Measurements from ENCODE around the gene DNAH1.

Gene DNAH1

DNA sequence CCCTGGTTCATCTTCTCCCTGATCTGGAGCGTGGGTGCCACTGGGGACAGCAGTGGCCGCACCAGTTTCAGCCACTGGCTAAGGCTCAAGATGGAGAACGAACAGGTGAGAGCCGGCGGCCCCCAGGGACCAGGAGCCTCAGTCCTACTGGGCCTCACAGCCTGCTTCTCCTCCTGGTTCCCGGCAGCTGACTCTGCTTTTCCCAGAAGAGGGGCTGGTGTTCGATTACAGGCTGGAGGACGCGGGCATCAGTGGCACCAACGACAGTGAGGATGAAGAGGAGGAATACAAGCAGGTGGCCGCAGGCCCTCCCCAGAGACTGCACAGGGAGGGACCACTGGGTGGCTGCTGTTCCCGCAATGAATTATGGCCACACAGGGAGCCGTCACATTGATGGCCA lies 54.4 kb downstream of the DNAH1 start:
- DNase-seq: no peak
- in situ Hi-C loops (cut with HindIII; ENCODE audit: low pct_ligation_motif_present, low pct_unique_long_range_greater_than_20kb, low sequenced_read_pairs): no loop called here

DNA sequence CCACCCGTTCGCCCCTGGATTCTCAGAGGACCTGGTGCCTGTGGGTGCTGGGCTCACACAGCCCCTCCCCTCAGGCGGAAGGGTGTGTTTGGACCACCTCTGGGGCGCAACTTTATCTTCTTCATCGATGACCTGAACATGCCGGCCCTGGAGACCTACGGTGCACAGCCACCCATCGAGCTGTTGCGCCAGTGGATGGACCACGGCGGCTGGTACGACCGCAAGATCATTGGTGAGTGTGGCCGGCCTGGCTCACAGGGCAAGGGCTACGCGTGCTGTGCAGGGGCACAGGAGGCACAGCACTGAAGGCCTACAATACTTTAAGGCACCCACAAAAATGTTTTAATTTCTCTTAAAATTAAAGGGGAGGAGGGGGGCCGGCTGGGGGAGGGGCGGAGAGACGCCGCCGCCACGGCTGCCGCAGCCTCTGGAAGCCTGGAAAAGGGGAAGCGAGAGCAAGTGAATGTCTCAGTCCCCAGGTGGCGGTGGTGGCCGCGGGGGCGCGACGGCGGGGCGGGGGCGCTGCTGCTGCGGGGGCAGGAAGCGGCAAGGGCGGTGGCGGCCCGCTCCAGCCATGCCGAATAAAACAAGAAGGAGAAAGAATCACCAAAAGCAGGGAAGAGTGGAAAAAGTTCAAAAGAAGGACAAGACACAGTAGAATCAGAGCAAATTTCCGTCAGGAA lies 56.8 kb downstream of the DNAH1 start:
- in situ Hi-C loops (cut with HindIII; ENCODE audit: low pct_ligation_motif_present, low pct_unique_long_range_greater_than_20kb, low sequenced_read_pairs): no loop called here
- DNase-seq: no peak

DNA sequence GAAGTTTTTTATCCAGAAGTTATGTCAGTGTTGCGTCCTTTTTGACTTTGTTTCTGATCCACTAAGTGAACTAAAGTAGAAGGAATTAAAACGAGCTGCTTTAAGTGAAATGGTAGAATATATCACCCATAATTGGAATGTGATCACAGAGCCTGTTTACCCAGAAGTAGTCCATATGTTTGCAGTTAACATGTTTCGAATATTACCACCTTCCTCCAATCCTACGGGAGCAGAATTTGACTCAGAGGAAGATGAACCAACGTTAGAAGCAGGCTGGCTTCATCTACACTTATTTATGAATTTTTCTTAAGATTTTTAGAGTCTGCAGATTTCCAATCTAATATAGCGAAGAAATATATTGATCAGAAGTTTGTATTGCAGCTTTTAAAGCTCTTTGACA lies 57.6 kb downstream of the DNAH1 start:
- in situ Hi-C loops (cut with HindIII; ENCODE audit: low pct_ligation_motif_present, low pct_unique_long_range_greater_than_20kb, low sequenced_read_pairs): no loop called here
- DNase-seq: no peak

DNA sequence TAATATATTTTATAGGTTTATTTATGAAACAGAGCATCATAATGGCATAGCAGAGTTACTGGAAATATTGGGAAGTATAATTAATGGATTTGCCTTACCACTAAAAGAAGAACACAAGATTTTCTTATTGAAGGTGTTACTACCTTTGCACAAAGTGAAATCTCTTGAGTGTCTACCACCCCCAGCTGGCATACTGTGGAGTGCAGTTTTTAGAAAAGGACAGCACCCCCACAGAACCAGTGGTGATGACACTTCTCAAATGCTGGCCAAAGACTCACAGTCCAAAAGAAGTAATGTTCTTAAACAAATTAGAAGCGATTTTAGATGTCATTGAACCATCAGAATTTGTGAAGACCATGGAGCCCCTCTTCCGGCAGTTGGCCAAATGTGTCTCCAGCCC lies 58.1 kb downstream of the DNAH1 start:
- in situ Hi-C loops (cut with HindIII; ENCODE audit: low pct_ligation_motif_present, low pct_unique_long_range_greater_than_20kb, low sequenced_read_pairs): no loop called here
- no peak for DNase-seq

DNA sequence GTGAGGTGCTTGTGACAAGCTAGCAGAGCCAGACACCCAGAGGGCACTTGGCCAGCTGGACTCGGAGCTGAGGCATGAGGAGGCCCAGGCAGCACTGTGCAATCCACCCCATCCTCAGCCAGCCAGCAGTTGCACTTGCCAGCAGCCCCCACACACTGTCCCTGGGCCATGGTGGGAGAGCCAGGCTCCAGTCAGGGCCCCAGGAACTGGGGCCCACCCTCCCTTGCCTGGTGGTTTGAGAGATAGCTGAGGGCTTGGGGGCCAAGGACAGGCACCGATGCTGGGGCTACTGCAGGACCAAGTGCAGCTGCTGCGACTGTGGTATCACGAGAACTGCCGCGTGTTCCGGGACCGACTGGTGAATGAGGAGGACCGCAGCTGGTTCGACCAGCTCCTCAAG lies 63.5 kb downstream of the DNAH1 start:
- DNase-seq: no peak
- in situ Hi-C loops (cut with HindIII; ENCODE audit: low pct_ligation_motif_present, low pct_unique_long_range_greater_than_20kb, low sequenced_read_pairs): no loop called here

DNA sequence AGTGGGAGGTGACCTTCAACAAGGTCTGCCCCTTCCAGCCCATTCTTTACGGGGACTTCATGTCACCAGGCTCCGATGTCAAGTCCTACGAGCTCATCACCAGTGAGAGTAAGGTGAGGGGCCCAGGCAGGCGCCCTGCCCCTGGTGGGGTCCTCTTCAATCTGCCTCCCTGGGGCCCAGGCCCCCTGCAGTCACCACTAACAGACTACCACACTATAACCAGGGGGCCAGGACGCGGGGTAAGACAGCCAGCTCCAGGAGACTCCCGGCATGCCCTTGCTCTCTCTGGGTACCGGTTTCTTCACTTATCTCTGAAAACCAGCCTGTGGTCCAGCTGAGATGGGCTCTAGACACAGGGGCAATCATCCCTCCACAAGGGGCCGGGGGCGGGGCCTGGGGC lies 63.9 kb downstream of the DNAH1 start:
- DNase-seq: no peak
- in situ Hi-C loops (cut with HindIII; ENCODE audit: low pct_ligation_motif_present, low pct_unique_long_range_greater_than_20kb, low sequenced_read_pairs): no loop called here

DNA sequence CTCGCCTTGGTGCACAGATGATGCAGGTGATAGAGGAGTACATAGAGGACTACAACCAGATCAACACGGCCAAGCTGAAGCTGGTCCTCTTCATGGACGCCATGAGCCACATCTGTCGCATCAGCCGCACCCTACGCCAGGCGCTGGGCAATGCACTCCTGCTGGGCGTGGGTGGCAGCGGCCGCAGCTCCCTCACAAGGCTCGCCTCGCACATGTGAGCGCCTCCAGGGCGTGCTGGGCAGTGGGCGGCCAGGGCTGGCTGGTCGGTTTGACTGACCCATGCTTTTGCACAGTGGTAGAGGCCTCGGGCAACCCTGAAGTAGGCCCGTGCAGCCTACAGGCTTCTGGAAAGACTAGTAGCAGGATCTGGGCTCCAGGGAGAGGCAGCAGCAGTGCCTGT lies 65.5 kb downstream of the DNAH1 start:
- no peak for DNase-seq
- in situ Hi-C loops (cut with HindIII; ENCODE audit: low pct_ligation_motif_present, low pct_unique_long_range_greater_than_20kb, low sequenced_read_pairs): no loop called here

DNA sequence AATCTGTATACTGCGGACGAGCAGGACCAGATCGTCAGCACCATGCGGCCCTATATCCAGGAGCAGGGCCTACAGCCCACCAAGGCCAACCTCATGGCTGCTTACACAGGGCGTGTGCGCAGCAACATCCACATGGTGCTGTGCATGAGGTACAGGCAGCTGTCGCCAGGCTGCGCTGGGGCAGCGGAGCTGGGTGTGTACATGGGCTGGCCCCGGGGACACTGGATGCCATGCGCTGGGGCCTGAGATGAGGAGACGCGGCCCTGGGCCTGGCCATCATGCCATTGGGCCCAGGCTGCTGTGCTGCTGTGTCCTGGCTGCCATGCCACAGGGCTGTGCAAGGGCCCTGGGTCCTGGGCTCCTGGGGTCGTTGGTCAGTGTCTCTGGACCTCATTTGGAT lies 67.3 kb downstream of the DNAH1 start:
- in situ Hi-C loops (cut with HindIII; ENCODE audit: low pct_ligation_motif_present, low pct_unique_long_range_greater_than_20kb, low sequenced_read_pairs): no loop called here
- DNase-seq: no peak

DNA sequence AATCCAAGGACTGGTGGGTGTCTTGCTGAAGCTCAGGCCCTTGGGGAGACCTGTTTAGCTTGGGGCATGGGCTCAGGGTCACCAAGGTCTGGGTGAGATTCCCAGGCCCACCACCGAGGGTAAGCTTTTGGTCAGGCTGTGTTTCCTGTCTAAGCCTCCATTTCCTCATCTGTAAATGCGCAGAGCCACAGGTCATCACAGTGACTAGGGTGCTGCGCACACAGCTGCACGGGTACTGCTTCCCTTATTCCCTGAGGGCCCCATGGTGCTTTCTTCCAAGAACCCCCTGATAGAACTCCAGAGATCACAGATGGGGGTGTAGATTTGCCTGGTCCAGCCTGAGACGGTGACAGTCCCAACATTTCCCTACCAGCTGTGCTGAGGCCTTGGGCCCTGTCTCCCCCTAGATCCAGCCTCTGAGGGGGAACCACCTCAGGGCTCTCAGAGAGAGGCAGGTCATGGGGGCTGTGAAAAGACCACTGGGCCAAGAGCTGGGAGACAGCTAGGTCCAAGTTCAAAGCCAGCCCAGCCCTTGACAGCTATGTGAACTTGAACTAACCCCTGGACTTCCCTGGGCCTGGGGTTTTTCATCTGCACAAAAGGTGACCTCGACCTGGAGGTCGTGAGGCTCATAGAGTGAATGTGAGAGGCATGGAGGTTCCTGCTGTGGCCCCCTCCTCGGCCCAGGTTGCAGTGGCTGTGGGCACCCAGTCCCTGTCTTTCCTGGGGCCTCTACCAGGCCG lies 68.1 kb downstream of the DNAH1 start:
- in situ Hi-C loops (cut with HindIII; ENCODE audit: low pct_ligation_motif_present, low pct_unique_long_range_greater_than_20kb, low sequenced_read_pairs): no loop called here
- no peak for DNase-seq

DNA sequence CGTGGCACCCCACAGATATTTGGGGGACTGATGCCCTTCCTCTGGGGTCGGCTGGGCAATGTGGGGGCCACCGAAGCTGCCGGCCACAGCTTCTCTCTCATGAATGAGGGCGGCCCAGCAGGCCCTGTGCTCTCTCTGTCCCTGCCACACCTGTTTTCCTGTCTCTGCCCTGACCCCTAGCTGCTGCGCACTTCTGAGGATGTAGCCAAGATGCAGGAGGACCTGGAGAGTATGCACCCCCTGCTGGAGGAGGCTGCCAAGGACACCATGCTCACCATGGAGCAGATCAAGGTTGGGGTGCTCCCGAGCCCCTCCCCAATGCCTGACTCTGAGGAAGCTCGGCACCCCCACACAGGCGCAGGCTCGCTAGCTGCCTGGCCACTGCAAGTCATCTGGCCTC lies 69.0 kb downstream of the DNAH1 start:
- DNase-seq: peak; percentile 59
- in situ Hi-C loops (cut with HindIII; ENCODE audit: low pct_ligation_motif_present, low pct_unique_long_range_greater_than_20kb, low sequenced_read_pairs): no loop called here

DNA sequence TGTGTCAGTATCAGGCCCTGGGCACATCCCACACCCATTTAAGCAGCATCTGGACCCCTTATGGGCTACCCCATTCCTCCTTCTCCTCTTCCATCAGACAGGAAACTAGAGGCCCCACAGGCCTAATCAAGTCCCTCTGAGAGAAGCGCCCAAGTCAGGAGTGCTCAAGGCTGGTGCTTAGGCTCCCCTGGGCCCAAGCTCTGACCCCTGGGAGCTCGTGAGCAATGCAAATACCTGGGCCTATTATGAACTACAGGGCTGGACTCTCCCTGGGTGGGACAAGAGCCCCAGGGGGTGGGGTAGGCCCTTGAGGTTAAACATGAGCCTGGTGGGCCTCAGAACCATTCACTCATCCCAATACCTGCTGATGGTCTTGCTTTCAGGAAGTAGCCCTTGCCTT lies 71.4 kb downstream of the DNAH1 start:
- in situ Hi-C loops (cut with HindIII; ENCODE audit: low pct_ligation_motif_present, low pct_unique_long_range_greater_than_20kb, low sequenced_read_pairs): no loop called here
- no peak for DNase-seq

DNA sequence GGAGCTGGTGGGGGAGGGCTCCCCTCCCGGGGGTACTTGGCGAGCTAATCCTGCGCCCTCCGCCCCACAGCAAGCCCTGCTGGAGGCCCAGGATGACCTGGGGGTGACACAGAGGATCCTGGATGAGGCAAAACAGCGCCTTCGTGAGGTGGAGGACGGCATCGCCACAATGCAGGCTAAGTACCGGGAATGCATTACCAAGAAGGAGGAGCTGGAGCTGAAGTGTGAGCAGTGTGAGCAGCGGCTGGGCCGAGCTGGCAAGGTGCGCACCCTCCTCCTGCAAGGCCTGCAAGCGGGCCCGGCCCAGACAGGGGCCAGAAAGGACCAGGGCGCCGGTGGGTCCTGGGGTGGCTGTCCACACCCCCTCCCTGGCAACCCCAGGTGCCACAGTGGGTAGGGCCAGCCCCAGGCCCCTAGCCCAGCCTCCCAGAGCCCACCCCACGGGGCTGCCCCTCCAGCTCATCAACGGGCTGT lies 72.3 kb downstream of the DNAH1 start:
- in situ Hi-C loops (cut with HindIII; ENCODE audit: low pct_ligation_motif_present, low pct_unique_long_range_greater_than_20kb, low sequenced_read_pairs): no loop called here
- DNase-seq: no peak

DNA sequence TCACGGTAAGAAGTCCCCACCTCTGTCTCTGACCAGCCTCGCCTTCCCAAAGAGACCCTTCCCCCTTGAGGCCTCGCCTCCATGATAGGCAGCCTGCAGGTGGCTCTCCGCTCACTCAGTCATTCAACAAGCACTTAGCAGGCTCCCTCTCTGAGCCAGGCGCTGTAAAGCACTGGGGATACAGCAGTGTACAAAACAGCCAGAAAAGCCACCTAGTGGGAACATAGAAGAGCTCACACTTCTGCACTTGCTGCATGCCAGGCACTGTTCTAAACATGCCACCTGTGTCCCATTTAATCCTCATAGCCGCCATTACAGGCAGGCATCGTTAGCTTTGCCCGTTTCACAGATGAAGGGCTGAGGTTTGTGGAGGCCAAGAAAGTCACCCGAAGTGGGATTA lies 72.8 kb downstream of the DNAH1 start:
- in situ Hi-C loops (cut with HindIII; ENCODE audit: low pct_ligation_motif_present, low pct_unique_long_range_greater_than_20kb, low sequenced_read_pairs): no loop called here
- DNase-seq: peak; percentile 14

DNA sequence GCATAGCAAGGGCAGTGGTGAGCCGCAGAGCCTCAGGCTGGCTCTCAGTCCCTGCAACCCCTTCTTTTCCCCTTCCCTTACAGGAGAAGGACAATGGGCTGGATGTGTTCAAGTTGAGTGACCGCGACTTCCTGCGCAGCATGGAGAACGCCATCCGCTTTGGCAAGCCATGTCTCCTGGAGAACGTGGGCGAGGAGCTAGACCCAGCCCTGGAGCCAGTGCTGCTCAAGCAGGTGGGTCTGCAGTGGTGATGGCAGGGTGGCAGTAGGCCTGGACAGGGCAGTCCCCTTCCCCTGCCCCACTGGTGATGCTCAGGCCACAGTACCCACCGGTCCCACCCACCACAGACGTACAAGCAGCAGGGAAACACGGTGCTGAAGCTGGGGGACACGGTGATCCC lies 75.0 kb downstream of the DNAH1 start:
- in situ Hi-C loops (cut with HindIII; ENCODE audit: low pct_ligation_motif_present, low pct_unique_long_range_greater_than_20kb, low sequenced_read_pairs): no loop called here
- DNase-seq: no peak

DNA sequence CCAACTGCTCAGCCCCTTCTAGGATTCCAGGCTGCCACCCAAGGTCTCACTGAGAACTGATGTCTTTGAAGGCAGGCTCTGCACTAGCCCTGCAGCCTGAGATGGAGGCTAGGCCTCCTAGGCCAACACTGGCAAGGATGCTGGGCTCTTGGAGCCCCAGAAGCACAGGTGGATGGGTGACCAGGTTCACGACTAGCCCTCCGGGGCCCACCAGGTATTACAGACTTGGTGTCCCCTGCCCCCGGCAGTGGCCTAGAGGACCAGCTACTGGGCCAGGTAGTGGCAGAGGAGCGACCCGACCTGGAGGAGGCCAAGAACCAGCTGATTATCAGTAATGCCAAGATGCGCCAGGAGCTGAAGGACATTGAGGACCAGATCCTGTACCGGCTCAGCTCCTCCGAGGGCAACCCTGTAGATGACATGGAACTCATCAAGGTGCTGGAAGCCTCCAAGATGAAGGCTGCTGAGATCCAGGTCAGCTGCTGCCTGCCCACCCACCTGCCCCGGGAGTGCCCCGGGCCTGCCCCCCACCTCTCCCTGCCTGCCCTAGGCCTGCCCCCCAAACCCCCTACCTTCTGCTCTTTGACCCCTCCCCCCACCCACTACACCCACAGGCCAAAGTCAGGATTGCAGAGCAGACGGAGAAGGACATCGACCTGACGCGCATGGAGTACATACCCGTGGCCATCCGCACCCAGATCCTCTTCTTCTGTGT lies 76.3 kb downstream of the DNAH1 start:
- no peak for DNase-seq
- in situ Hi-C loops (cut with HindIII; ENCODE audit: low pct_ligation_motif_present, low pct_unique_long_range_greater_than_20kb, low sequenced_read_pairs): no loop called here

DNA sequence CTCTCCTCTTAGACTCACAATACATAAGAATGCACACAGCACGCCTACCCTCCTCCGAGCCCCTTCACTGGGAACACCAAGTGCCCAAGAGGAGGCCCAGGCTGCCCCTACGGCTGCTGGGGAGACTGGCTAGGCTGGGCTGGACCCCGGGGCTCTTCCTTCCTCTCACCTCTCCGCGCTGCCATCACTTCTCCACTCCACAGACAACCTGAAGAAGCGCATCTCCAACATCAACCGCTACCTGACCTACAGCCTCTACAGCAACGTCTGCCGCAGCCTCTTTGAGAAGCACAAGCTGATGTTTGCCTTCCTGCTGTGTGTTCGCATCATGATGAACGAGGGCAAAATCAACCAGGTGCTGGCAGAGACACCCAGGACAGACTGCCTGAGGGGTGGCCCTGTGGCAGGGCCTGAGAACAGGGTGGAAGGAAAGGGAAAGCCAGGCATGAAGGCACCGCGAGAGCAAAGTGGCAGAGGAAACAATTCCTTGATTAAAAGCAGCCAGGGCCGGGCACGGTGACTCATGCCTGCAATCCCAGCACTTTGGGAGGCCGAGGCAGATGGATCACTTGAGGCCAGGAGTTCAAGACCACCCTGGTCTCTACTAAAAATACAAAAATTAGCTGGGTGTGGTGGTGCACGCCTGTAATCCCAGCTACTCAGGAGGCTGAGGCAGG lies 77.2 kb downstream of the DNAH1 start:
- in situ Hi-C loops (cut with HindIII; ENCODE audit: low pct_ligation_motif_present, low pct_unique_long_range_greater_than_20kb, low sequenced_read_pairs): no loop called here
- no peak for DNase-seq

DNA sequence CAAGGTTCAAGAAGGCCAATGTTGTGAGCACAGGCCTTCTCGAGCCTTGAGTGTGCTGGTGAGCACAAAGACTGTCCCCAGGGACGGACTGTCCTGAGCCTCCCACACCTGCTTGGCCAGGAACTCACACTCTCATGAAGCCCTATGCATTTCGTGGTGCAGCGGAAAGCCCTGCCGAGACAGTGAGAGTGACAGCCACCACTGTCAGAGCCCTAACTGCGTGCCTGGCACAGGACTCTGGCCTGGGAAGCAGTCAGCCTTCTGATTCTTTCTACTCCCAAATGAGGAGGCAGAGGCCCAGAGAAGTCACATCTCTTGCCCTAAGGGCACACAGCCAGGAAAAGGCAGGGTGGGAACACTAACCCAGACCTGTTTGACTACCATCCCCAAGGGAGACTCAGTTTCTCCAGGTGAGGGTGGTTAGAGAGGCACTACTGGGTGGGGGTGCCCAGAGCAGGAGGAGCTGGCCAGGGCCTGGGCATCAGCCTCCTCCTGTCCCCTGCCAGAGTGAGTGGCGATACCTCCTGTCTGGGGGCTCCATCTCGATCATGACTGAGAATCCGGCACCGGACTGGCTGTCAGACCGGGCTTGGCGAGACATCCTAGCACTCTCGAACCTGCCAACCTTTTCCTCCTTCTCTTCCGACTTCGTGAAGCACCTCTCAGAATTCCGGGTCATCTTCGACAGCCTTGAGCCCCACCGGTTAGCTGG lies 78.0 kb downstream of the DNAH1 start:
- DNase-seq: no peak
- in situ Hi-C loops (cut with HindIII; ENCODE audit: low pct_ligation_motif_present, low pct_unique_long_range_greater_than_20kb, low sequenced_read_pairs): no loop called here

DNA sequence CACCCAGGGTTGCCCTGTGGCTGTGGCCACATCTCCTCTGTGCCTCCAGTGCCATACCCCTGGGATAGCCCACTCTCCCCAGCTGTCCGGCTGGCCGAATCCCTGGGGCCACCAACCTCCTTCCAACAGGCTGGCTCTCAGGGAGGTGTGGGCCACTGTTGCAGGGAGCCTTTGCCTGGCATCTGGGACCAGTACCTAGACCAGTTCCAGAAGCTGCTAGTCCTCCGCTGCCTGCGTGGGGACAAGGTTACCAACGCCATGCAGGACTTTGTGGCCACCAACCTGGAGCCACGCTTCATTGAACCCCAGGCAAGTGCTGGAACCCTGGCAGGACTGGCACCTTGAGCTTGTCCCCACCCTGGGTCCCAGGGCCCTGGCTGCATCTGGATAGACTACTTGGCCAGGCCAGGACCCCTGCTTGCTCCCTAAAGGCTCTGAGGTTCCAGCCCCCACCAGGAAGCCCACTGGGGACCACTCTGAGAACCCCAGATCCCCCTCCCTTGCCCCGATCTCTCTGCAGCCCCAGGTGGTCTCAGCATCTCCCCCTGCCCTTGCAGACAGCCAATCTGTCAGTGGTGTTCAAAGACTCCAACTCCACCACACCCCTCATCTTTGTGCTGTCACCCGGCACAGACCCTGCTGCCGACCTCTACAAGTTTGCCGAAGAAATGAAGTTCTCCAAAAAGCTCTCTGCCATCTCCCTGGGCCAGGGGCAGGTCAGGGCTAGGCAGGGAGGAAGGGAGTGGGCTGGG lies 78.8 kb downstream of the DNAH1 start:
- in situ Hi-C loops (cut with HindIII; ENCODE audit: low pct_ligation_motif_present, low pct_unique_long_range_greater_than_20kb, low sequenced_read_pairs): no loop called here
- DNase-seq: no peak
